NCI-H460 (cell line): ENCODE data around the gene PEX14. TPM values are rescaled to one million over a fixed set of nuclear protein-coding genes. Genes with fewer than 3 reads are reported as not detected.

Experiments
- DNase-seq: peaks from one replicate; pipeline ENCODE4 v3.0.0-alpha.2; 2016; ENCODE audit warnings: low read depth; ENCODE audit errors: extremely low read depth
- total RNA-seq: library from RNA; depleted of rRNA; stranded (reverse); fragments of >200 nt; shearing (Covaris generic); gene quantifications from 2 replicates; pipeline ENCODE4 v1.2.3, GENCODE V29; 2014

PEX14 gene
- total RNA-seq, 1 experiment from 2014 or later, result 9.6 TPM

DNA sequence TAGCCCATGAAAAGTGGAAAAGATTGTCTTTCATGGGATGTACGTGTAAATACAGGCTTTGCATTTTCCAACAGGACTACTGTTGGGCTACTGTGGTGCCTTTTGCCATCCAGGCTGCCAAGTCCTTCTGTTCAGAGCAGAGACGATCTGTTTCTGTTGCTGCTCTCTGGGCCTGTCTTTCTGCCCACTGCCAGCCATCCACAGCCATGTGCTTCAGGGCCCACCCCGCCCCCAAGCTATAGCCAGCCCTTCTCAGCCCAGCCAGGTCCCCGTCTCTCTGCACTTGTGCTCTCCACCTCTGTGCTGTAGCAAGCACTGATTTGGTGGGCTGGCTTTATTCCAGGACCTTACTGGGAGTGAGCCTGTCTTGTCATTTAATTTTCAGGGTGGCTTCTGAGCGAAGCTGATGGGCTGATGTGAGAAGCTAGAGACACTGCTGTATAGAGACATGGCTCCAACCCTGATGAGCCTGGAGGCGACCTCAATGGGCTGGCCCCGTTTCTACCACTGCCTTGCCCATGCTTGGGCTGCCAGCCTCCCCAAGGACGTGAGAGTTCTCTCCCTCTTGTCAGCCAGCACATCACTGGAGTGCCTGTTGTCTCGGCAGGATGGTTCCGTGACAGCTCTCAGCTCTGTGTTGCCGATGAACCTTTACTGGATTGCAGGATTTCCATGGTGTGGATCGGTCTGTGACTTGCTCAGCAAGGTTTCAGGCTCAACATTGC lies 137.8 kb downstream of the PEX14 start:
- no peak for DNase-seq

DNA sequence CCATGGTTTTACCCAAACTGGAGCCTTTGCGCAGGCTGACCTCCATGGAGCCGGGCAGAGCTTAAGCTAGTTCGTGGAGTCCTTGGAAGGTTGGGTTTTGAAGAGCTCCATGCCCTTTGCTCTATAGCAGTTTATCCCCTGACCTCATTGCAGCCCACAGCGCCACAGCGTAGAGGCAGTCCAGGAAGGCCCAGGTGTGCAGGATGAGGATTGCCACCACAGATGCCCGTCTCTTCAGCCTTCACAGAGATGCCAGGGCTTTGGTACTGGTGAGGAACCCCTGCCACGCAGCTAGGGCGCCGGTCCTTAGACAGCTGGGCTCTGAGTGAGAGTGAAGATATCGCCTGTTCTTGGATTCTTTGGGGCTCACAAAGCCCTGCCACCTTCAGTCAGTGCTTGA lies 138.6 kb downstream of the PEX14 start:
- DNase-seq, result no peak

DNA sequence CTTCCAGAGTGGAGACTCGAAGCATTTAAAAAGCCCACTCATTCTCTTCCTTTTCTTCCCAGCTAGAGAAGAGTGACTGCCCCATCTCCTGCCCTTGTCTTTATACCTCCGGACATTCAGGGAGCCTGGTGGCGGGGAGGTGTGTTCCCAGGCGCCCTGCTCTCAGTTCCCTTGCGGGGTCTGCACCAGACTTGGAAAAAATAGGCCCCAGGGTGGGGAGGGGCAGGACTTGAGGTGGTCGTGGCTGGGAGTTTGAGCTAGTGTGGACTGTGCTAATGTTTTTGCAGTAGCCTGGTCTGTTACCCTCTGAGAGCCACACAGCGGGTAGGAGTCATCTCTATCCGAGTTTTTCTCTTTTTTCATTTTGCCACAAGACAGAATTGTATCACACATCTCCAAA lies 139.1 kb downstream of the PEX14 start:
- no peak for DNase-seq

DNA sequence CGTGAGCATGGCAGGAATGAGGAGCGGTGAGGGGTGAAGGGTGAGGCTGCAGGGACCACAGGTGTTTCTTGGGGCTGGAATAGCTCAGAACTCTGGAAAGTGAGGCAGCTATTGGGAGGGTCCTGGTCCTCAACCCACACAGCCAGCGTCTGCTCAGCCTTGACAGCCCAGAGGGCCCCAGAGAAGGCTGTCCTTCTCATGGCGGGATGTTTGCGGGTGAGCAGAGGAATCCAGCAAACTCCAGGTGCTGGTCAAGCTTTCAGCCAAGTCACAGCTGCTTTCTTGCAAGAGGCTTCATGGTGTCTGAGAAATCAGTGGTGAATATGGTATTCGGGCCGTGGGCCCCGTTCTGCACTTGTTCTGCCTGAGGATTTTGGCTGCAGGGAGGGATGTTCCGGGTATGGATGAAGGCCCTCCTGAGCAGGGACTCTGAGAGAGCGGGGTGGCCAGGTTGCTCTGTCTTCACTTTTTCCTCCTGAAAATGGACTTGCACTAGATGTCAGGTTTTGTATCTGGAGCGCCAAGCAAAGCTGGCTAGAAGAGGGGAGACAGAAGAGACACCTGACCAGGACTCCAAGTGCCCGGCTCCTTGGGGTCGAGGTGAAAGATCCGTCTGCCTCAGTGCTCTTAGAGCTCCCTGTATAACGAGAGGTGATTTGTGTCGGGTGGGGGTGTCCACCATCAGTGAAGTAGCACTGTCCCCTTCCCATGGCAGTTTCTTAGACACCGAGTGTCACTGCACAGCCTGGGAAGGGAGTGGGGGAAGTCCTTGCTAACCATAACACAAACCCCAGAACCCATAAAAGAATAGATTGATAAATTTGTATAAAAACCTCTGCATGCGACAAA lies 139.9 kb downstream of the PEX14 start:
- DNase-seq, result no peak

DNA sequence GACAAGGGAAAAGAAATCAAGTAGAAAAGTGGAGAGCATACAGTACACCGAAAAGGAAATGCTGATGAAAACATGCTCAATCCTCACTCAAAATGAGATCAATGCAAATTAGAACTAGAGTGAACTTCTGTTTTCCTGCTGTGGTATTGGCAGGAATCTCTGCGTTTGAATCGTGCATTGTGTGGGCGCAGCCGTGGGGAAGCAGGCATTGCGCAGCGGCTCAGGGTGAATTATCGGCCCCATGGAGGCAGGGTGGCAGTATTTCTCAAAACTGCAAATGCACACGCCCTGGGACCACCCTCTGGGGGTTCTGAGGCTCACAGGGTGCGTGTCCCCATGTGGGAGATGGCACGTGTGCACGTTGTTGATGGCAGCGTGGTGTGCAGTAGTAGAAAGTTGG lies 140.6 kb downstream of the PEX14 start:
- no peak for DNase-seq

DNA sequence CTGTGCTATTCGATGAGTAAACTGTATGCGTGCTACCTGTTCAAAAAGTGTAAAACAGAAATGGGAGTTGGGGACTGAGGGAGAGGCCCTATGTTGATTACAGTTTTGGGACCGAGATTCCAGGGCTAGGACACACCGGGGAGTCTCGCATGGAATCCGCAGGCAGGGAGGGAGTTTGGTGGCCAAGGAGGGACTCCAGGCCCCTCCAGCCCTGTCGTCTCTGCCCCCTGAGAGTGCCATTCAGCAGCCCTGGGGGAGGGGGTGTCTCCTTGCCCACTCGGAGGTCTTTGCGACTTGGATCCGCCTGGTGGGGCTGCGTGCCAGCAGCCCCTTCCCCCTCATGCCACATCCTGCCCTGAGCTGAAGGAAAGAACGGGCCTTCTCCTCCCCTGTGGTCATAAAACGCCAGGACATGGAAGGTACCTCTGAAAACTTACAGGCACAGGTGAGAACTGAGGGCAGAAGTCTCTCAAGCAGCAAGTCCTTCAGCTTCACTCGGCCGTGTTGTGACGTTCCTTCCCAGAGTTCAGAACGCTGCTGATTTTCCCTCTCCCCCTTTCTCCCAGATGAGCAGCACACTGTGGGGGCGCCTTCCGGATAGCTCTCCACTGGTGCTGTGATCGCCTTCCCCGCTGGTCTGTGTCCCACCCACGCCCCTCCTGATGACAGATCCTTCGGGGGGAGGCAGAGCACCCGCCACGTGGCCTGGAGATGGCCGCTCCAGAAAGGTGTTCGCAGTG lies 141.4 kb downstream of the PEX14 start:
- no peak for DNase-seq

DNA sequence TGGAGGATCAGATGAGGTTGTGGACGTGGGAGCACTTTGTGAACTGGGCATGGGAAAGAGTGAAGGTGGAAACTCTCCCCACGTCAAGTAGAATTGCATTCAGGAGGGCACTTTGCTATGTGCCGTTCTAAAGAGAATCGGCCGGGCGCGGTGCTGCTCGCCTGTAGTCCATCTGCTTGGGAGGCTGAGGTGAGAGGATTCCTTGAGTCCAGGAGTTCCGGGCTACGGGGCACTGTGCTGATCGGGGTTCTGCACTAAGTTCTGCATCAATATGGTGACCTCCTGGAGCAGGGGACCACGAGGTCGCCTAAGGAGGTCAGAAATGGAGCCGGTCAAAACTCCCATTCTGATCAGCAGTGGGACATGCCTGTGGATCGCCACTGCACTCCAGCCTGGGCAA lies 141.9 kb downstream of the PEX14 start:
- DNase-seq, result no peak

DNA sequence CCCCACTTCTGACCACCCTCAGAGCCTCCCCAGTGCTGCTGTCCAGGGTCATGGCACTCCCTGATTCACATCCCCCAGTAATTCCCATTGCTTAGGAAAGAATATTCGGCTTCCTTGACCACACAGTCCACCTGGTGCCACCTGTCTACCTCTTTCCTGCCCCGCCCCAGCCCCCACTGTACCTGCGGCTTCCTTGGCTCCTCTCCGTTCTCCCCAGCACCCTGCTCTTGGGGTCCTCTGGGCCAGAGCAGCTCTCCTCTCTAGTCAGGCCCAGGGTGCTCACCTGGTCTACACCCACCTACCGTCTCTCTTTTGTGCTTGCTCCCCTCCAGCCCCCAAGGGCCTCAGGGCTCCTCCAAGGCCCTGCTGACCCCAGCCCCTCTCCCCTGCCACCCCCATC lies 142.6 kb downstream of the PEX14 start:
- DNase-seq, result no peak

DNA sequence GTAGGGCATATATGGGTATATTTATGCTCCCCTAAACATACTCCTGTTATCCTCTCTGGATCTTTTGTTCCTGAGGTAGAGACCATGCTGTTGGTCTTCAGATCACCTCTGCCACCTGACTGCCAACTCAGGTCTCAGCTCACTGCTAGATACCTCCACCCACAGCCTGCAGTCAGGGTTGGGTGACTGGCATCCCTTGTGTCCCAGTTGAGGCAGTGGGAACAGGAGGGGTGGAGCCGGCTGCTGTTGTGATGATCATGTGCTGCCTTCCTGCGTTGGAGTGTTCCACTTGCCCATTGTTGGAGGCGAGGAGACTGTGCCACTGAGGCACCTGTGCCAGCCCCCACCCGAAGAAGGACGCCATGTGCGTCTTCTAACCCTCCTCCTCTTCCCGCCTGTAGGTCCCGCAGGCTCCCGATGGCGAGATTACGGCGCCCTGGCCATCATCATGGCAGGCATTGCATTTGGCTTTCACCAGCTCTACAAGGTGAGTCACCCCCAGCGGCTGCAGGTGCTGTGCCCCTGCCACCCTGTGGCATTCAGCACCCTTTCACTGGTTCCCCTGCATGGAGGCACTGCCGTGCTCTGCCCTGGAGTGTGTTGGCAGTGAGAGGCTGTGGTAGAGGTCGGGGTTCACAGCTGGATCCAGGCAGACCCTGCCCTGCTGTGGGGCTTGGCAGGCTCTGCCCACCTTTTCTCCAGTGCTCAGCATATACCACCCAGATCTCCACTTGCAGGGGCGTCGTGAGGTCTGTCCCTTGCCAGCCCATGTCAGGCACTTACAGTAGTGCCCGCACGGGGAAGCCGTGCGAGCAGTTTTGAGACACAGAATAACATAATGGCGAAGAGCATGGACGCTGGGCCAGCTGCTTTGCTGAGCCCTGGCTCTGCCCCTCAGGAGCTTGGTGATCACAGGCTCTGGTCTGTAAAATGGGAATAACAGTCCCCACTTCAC lies 143.5 kb downstream of the PEX14 start:
- no peak for DNase-seq

DNA sequence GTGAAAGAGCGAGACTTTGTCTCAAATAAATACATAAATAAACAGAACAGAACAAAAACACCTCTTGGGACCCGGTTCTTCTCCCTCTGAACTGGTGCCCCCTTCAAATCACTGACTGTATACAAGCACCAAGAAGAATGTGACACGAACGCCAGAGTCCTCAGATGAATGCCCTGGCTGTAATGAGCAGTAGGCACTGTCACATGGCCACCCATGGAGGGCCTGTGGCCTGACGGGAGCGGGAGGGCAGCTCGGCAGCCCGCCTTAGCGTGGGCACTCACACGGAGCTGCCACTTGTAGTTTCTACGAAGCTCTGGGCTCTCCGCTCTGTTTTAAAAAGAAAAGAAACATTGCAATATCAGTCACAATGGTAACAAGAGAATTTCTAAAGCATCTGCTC lies 146.0 kb downstream of the PEX14 start:
- DNase-seq, result no peak

DNA sequence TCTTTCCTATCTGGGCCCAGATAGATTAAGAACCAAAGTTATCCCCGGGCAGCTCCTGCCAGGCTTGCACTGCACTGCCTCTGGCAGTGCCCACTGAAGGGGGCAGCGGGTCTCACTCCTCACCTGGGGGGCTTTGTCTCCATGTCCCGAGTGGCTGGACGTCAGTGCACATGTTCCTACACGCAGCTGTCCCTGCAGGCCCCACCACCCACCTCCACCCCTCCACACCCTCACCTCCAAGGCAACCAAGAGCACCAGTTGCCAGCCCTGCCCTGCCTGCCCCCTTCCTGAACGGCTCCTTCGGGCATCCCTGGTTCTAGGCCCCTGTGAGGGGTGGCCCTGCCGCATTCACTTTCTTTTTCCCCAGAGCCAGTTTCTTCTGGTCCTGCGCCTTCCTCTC lies 147.2 kb downstream of the PEX14 start:
- no peak for DNase-seq

DNA sequence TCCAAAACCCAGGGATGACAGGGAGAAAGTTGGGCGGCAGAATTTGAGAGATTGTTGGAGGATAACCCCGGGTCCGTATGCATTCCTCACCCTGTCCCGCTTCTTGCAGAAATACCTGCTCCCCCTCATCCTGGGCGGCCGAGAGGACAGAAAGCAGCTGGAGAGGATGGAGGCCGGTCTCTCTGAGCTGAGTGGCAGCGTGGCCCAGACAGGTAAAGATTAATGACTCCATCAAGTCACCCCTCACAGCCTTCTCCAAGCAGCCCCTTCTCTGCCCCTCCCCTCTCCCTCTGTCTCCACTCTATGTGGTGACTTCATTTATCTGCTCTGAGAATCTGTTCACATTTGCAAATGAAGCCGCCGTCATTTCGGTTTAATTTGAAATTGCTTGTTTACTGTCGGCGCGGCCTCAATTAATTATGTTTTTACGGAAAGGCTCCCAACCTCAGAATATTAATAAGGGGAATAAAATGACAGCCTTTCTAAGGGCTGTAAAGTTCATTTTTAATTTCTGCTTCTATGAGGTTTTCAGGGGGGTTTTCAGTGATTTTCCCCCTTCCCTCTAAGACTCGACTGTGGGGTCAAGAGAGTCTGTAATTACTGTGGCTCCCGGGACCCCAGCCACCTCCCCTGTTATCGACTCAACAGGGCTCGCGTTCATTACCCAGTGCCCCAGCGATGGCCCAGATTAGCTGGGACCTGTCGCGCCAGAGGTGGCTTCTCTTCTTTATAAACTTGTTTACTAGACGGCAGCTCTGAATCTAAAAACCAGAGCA lies 148.3 kb downstream of the PEX14 start:
- no peak for DNase-seq

DNA sequence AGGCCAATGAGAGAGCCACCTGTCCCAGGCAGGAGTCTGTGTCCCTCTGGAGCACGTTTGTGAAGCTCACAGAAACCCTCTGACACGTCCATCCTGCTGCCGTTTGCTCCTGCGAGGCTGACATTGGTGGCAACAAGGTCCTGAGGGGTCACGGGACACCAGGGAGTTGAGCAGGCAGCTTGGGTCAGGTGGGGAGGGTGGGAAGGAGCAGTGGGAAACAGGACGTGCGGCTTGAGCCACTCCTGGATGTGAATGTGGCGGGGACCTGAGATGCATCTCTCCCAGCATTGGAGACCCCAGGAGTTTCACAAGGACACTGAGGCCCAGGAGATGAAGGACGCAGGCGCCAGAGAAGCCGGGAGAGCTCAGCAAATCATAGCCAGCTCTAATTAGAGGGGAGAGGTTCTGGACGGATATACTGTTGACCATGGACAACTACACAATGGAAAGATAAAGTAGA lies 149.0 kb downstream of the PEX14 start:
- no peak for DNase-seq

DNA sequence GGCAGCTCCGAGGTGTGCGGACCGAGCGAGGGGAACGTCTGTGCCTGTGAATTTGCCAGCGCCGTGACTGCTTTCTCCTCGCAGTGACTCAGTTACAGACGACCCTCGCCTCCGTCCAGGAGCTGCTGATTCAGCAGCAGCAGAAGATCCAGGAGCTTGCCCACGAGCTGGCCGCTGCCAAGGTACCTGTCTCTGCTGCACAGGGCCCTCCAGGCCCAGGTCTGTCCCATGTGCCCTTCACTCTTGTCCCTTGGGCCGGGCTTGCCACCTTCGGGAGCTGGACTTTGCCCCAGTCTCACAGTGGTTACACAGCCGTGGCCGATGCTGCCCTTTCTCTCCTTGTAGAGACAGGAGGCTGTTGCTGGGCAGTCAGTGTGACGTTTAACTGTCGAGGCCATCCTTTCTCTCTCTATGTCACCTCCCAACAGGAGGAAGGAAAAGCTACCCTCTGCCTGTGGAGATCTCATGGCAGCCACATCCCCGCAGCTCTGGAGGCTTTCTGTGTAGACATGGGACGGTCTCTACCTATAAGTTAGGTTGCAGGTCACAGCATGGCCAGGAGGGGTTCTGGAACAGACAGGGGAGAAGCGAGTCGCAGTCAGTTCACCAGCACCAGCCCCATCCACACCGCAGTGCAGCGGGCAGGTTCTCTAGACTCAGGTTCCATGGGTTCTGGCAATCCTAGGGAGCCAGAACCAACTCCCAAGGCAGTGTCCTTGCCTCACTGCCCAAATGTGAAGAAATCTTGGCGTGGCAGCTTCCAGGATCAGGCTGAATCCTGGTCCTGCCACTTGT lies 149.7 kb downstream of the PEX14 start:
- DNase-seq, result no peak

DNA sequence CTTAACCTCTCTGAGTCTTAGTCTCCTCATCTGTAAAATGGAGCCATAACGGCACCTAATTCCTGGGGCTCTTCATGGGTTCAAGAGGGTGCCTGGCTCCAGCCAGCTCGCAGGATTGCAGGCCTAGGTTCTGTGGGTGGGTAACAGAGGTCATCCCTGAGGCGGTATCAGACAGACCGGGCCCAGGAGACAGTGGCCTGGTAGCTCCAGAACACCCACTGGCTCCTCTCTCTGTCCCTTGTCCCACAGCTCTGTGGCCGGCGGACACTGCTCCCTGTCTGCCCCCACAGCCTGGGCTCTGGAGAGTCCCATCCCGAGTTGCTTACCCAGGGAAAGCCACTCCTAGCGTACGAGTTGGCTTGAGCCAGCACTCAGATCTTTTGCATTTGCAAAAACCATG lies 150.3 kb downstream of the PEX14 start:
- DNase-seq, result no peak

DNA sequence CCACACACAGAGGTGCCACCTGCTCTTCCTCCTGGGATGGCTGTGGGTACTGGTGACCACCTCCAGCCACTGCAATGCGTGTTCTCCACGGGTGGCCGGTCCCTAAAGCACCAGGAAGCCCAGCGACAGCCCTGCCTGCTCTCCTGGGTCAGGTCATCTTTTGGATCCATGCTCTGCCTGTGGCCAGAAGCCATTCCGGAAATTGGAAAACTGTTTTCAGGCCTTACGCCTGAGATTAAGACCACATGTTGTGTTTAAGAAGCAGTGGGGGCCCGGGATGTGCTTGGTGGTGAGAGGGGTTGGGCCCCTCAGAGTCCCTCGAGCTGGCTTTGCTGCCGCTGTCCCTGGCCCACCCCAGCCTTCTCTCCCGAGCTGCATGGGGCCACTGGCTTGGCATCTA lies 150.8 kb downstream of the PEX14 start:
- DNase-seq, result no peak

DNA sequence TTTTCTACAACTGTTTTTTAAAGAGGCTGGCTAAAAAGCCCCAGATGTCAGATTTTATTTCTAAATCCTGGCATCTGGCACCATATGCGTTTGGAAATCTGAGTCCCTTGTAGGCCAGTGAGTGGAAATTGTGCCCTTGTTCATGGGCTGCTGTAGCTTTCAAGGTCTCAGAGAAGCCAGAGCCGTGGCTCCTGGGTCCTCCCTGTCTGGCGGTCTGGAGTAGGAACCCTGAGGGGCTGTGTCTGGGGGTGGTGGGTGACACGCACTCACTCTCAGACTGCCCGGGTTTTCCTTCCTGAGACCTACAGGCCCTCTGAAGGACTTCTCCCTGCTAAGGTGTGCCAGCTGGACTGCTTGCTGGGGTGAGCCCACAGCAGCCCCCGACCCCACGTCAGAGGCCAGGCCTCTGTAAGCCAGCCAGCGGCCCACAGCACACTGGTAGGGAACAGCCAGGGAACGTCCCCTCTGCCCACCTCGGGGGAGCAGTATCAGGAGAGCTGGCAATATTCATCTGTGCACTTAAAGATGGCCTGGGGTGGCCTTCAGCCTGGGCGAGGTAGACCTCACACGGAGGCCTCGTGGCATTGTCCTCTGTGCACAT lies 151.5 kb downstream of the PEX14 start:
- DNase-seq, result no peak

DNA sequence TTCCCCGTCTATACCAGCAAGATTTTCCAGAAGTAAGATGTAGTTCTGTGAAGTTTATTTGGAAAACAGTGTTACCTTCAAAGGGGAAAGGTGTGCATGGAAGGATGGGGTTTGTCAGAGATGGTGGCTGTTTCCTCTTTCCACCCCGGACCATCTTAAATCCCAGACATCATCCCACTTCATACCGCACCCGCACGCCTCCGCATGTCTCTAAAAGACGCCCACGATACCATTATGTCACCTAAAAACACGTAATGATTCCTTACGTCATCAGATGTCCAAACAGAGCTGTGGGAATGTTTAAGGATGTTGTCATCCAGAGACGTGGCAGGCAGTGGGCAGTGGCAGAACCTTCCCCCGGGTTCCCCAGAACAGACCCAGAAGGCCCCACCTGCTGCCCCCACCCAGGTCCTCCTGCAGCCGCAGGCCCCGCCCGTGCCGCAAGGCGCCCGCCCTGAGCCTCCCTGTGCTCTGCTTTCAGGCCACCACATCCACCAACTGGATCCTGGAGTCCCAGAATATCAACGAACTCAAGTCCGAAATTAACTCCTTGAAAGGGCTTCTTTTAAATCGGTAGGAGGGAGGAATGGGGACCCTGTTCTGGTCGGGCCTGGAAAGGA lies 152.2 kb downstream of the PEX14 start:
- no peak for DNase-seq
